GM18517 (cell line): ENCODE results near the gene DNAH12.
"Not testable (repeated sequence)": the region's sequence is repeated elsewhere in the genome, so short reads cannot be mapped to it uniquely, and the experiment has no call there.

ENCODE experiments used
- ATAC-seq: cut with Tn5 transposase; IDR thresholded peaks from one replicate; pipeline ENCODE4 v1.9.1; 2021; ENCODE audit warnings: mild to moderate bottlenecking, moderate library complexity; ENCODE audit not compliant: unreplicated experiment

DNAH12 gene

DNA sequence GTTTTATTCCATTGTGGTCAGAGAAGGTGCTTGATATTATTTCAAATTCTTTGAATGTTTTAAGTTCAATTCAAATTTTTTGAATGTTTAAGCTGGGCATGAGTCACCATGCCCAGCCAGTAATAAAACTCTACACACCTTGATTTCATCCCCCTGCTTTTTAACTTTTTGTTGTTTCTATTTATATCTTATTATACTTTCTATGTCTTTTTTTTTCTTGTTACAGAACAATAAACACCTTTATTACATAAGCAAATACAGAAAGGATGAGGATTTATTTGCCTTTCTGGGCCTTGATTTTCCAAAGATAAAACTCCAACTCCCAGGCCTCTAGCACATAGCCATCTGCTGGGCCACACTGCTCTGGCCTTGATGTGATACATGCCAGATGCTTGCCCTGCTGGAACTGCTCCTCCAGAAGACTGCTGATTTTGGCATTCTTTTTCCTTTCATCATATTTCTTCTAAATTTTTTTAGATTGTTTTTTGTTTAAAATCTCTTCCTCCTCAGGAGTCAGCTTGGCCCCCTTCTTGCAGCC is 14.0 kb downstream of the DNAH12 start:
- no peak for ATAC-seq

- ATAC-seq, result no peak
Measured at GRCh38 chr3:57518276-57518915, 25.7 kb downstream of the DNAH12 start.

- ATAC-seq, result no peak
Measured at GRCh38 chr3:57512166-57512565, 32.0 kb downstream of the DNAH12 start.

DNA sequence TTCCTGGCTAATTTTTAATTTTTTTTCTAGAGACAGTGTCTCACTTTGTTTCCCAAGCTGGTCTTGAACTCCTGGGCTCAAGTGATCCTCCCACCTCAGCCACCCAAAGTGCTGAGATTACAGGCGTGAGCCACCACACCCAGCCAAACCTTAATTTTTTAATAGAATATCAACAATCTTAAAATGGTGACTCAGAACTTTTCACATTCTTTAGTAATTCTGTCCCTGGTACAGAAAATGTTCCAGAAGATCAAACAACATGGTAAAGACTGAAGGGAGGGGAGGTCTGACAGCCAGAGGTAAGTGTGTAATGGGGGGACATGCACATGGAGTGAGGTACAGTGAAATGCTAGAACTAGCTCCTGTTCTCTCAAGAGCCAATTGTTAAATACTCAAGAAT is 38.2 kb downstream of the DNAH12 start:
- ATAC-seq, result no peak

DNA sequence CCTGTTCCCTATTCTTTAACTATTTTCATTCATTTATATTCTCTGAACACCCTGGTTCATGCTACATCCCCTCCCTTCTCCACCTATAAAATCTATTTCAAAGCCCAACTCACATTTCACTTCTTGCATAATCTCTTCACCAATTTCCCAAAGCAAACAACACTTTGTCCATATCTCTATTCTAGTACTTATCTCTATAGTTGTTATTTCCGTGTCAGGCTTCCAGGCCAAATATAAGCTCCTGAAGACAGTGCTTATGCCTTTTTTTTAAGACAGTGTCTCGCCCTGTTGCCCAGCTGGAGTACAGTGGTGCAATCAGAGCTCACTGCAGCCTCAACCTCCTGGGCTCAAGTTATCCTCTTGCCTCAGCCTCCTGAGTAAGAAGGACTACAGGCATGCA is 43.6 kb downstream of the DNAH12 start:
- no peak for ATAC-seq

- ATAC-seq, result no peak
Measured at GRCh38 chr3:57497904-57498303, 46.2 kb downstream of the DNAH12 start.

DNA sequence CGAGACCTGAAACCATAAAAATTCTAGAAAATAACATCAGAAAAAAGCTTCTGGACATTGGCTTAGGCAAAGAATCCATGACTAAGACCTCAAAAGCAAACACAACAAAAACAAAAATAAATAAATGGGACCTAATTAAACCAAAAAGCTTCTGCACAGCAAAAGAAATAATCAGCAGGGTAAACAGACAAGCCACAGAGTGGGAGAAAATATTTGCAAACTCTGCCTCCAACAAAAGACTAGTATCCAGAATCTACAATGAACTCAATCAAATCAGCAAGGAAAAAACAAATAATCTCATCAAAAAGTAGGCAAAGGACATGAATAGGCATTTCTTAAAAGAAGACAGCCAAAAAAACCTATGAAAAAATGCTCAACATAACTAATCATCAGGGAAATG is 59.6 kb downstream of the DNAH12 start:
- no peak for ATAC-seq

GRCh38 chr3:57477193-57477592 is 67.0 kb downstream of the DNAH12 start:
- not testable (repeated sequence) for ATAC-seq

DNA sequence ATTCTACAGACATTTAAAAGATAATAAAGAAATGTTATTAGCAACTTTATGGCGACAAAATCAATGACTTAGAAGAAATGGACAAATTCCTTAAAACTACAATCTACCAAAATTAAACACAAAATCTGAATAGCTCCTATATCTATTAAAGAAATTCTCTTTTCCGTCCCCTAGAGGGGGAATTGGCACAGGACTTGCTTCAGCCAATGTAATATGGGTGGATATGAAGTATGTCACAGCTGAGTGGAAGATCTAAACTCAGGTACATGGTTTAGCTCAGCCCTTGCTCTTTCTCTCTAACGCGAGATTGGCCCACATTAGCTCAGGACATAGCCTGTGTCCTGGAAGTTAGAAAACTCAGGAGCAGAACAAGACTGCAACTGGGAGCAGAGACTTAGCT is 79.3 kb downstream of the DNAH12 start:
- no peak for ATAC-seq

GRCh38 chr3:57464011-57464410 is 80.1 kb downstream of the DNAH12 start:
- no peak for ATAC-seq

GRCh38 chr3:57451150-57451846 is 92.8 kb downstream of the DNAH12 start:
- ATAC-seq, result no peak

DNA sequence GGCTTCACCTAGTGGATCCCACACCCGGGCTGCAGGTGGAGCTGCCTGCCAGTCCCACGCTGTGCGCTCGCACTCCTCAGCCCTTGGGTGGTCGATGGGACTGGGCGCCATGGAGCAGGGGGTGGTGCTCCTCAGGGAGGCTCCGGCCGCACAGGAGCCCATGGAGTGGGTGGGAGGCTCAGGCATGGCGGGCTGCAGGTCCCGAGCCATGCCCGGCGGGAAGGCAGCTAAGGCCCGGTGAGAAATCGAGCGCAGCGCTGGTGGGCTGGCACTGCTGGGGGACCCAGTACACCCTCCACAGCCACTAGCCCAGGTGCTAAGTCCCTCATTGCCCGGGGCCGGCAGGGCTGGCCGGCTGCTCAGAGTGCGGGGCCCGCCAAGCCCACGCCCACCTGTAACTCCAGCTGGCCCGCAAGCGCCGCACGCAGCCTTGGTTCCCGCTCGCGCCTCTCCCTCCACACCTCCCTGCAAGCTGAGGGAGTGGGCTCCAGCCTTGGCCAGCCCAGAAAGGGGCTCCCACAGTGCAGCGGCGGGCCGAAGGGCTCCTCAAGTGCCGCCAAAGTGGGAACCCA is 94.8 kb downstream of the DNAH12 start:
- not testable (repeated sequence) for ATAC-seq

- not testable (repeated sequence) for ATAC-seq
Measured at GRCh38 chr3:57448489-57448888, 95.7 kb downstream of the DNAH12 start.

DNA sequence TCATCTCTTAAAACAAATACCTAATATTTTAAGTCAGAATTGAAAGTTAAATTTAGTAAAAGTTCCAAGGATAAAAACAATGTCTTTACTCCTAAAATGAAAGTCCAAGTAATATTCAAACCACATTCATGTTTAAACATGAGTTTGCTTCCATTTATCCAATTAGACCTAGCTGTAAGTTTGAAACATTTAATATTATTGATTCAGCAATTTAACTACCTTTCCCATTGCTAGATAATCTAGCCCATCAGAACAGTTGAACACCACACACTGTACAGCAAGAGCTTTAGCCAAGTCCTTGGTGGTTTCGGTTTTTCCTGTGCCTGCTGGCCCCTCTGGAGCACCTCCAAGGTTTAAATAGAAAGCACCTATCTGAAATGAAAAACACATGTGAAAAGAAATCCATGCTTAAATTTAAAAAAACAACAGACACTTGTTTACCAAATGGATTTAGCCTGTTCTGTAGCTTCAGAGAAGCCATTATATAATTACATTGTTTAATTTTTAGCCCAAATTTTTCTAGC is 97.8 kb downstream of the DNAH12 start:
- ATAC-seq, result no peak

DNA sequence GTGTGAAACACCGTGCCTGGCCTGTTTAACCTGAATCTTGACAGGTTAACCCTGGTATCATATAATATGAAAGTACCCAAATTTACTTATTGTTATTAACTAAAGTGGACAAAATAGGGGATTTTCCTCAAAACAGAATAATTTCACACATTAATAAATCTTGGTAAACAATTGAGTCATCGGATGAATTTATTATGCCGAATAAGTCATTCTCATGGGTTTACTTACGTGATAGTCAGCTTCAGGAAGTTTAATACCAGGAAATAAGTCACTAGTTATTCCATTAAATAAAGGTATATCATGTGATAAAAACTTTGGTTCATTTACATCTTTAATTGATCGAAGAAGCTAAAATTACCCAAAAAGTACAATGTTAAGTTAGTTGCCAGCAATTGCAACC is 99.7 kb downstream of the DNAH12 start:
- ATAC-seq, result no peak

- not testable (repeated sequence) for ATAC-seq
Measured at GRCh38 chr3:57440144-57440543, 104.0 kb downstream of the DNAH12 start.

DNA sequence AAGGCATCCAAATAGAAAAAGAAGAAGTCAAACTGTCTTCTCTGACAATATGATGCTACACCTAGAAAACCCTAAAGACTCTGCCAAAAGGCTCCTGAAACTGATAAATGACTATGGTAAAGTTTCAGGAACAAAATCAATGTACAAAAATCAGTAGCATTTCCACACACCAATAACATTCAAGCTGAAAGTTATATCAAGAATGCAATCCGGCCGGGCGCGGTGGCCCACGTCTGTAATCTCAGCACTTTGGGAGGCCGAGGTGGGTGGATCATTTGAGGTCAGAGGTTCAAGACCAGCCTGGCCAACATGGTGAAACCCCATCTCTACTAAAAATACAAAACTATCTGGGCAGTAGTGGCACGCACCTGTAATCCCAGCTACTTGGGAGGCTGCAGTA is 105.7 kb downstream of the DNAH12 start:
- ATAC-seq, result not testable (repeated sequence)

GRCh38 chr3:57436195-57436761 is 107.9 kb downstream of the DNAH12 start:
- ATAC-seq, result no peak

GRCh38 chr3:57434041-57434440 is 110.1 kb downstream of the DNAH12 start:
- no peak for ATAC-seq

GRCh38 chr3:57423335-57423734 is 120.8 kb downstream of the DNAH12 start:
- no peak for ATAC-seq

DNA sequence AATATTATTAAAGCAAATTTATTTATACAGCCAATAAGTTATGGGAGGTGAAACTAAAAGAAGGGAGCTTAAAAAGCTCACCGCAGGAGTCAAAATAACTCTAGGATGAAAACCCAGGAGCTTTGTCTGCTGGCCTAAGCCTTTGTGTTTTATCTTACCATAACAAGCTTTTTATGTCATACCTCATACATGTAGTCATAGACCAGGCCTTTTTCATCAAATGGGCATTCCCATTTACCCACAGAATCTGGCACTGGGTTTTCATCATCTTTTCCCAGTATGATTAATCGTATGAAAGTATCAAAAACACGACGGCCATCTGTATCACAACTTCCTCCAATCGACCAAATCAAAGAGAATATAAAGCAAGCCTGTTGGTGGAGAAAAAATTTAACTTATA is 122.8 kb downstream of the DNAH12 start:
- no peak for ATAC-seq

DNA sequence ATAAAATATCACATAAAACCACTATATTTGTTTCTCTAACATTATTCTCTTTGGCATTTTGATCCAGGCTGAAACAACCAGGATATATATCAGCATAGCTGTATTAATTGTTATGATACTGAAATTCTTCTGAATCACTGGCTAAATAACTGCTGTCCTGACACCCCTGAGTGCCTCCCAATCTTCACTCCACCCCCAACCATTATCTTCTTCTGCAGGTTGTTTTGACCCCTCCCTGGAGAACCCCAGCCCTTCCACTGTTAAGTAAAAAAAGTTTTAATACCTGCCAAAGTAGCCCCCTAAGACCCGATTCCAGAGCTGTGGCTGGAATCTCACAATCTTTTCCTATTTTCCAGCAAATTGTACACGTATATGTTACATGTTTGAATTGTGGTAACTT is 124.1 kb downstream of the DNAH12 start:
- ATAC-seq, result no peak
